Thoracic aorta (tissue), 2 donors: Measurements from ENCODE around the gene HOXB9. TPM values are rescaled to one million over a fixed set of nuclear protein-coding genes. Genes with fewer than 3 reads are reported as not detected.

Source experiments
- ATAC-seq: fragments of 150-250 bp; one replicate; pipeline ENCODE4 v1.8.0; 2017; ENCODE audit warnings: low read depth; ENCODE audit not compliant: insufficient number of reproducible peaks, low FRiP score
- DNase-seq: peaks from one replicate; pipeline ENCODE4 v3.0.0-alpha.2; 2020; ENCODE audit warnings: low spot score
- H3K27ac ChIP-seq, 2 donors: fragments of 200-600 bp; sonication (generic); 1 replicate in 1 of 2; 2 replicates in 1 of 2; pipeline ENCODE4 v1.5.1; 2016; ENCODE audit warnings: mild to moderate bottlenecking in 2 of 2, moderate library complexity in 2 of 2
- H3K27me3 ChIP-seq: fragments of 200-600 bp; sonication (generic); replicated peaks from 2 replicates; pipeline ENCODE4 v1.6.0; 2016; ENCODE audit warnings: mild to moderate bottlenecking; ENCODE audit not compliant: insufficient read depth
- H3K36me3 ChIP-seq: fragments of 200-600 bp; sonication (generic); one replicate; pipeline ENCODE4 v1.5.1; 2016
- H3K4me1 ChIP-seq, 2 donors: fragments of 200-600 bp; sonication (generic); 1 replicate in 1 of 2; 2 replicates in 1 of 2; pipeline versions ENCODE4 v1.5.1 to v1.6.0; 2016; ENCODE audit warnings: low read depth in 2 of 2, mild to moderate bottlenecking in 1 of 2; ENCODE audit not compliant: control insufficient read depth in 1 of 2
- H3K4me3 ChIP-seq: fragments of 200-600 bp; sonication (generic); 2 replicates; pipeline ENCODE4 v1.5.1; 2016; ENCODE audit warnings: mild to moderate bottlenecking
- H3K9me3 ChIP-seq: fragments of 200-600 bp; sonication (generic); 2 replicates; pipeline ENCODE4 v1.5.1; 2016
- CTCF ChIP-seq: fragments of 200-600 bp; sonication (generic); IDR thresholded peaks from one replicate; pipeline ENCODE4 v1.5.1; 2019; ENCODE audit warnings: antibody characterized with exemption
- total RNA-seq, 2 donors: library from RNA; depleted of rRNA; stranded (reverse); fragments of >200 nt; gene quantifications; one replicate each; pipeline versions ENCODE4 v1.1.0 to v1.2.3, GENCODE V29; 2016

Gene HOXB9
- total RNA-seq, 2 donors from 2014 or later, result not detected

DNA sequence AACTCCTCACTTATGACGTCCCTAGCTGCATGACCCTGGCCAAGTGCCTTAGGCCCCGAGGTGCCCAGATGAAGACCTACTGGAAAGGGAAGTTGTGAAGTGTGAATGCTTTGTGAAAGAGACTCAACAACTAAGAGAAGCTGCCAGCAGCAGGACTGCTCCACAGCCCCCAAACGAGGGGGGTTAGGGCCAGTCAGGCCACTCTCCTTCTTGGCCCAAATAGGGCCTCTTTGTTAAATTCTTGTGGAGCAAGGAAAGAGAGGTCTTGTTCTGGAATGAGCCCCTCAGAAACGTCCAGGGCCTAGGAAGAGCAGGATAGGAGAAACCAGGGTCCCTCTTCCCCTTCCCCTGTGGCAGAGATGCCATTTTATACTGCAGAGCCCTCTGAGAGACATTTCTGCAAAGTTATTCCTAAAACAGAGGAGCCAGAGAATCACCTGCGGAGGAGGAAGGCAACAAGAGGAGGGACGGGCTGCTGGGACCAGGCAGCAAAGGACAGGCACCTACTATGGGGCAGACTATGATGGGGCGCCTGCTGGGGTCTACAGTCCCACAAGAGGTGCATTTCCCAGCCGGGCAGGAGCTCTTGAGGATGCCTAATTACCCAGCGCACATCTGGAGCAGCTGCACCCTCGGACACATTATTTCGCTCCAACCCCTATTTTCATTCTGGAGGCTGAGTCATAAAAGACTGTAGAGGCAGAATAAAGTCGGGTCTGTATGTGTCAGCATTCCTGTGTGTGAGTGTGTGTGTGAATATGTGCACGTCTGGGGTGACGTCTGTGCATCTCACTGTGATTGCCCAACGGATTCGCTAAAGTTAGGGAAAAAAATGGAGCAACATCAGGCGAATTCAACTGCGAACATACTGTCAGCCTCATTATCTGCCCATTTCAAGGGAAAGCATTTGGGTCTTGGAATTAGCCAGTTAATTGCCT is 11.4 kb upstream of the HOXB9 start:
- Histone ChIP-seq H3K36me3 (no peaks in the 10 kb centered on the region), H3K4me1 (no peaks in the 10 kb centered on the region), H3K4me3 (no peak overlapping the region), H3K9me3 (no peaks in the 10 kb centered on the region), H3K27ac (no peak overlapping the region), H3K27me3 (peaks cover 38% of the 10 kb centered on the region)
- ATAC-seq (no peak), DNase-seq (no peak)
- TF ChIP-seq CTCF, result no peak

DNA sequence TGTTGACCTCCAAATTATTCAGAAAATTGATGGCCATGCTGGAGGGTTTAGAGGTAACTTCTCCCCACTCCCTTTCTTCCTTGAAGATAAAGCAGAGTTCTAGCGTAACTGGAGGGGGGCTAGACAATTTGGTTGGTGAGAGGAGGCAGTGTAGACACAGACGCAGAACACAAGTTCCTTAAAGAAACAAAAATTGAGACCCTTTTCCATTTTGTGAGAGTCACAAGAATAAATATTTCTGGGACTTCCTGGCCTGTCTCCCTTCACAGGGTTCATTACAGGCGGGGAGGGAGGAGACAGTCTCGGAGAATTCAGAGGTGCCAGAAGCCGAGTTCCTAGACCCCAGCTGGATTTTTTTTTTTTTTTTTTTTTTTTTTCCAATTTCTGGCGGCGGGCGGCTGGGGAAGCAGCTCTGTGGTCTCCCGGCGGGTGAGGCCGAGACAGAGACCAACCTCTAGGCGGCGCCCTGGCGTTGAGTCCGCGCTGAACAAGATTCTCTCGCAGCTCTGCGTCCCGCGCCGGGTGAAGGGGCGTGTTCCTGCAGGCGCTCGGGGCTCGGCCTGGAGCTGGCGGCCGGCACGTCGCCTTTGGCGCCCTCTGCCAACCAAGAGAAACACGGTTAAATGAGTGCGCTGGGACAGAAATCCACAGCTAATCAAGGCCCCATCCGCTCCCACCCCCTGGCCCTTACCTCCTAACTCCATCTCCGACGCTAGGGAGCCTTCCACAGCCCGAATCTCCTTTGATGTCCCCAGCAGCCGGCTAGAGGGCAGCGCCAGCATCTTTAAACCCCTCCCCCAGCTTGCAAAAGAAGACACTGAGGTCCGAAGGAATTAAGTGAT is 10.2 kb upstream of the HOXB9 start:
- TF ChIP-seq CTCF, result peak; percentile 49
- H3K27me3 ChIP-seq, result peaks cover 41% of the 10 kb centered on the region
- DNase-seq (no peak), ATAC-seq (no peak)
- no peaks in the 10 kb centered on the region for H3K4me1 ChIP-seq
- H3K36me3 ChIP-seq, result no peaks in the 10 kb centered on the region
- no peaks in the 10 kb centered on the region for H3K9me3 ChIP-seq
- no peak overlapping the region for H3K27ac ChIP-seq
- H3K4me3 ChIP-seq, result no peak overlapping the region

DNA sequence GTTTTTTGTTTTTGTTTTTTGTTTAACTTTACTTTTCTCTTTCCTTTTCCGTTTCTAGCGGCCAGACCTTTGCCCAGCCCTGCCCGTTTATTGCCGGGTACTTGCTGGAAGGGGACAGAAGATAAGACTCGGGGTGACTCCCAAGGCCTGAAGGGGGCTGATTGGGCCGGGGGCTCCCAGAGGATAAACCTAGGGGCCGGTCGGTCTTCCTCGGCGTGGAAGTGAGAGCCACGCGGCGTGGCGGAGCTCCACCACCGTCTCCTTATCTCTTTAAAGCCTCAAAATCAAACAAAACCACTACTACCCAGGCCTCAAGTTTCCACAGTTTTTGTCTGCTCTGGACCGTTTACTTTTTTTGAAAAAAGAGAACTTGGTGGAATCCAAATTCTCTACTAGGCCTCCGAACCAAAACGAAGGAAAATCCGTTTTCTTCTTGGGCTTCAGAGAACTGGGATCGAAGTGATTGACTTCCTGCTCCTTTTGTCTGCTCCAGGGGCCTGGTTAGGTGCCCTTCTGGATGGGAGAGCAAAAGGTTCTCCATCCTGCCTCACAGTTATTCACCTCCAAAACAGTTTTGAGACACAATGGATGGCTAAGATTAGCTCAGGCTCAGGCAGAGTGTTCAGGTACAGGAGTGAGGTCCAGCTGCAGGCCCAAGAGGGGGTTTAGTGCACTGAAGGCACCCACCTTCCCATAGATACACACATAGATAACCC is 8.5 kb upstream of the HOXB9 start:
- DNase-seq, result no peak
- Histone ChIP-seq H3K27ac (no peak overlapping the region), H3K4me3 (no peak overlapping the region), H3K9me3 (no peaks in the 10 kb centered on the region), H3K4me1 (no peaks in the 10 kb centered on the region), H3K36me3 (no peaks in the 10 kb centered on the region), H3K27me3 (peaks cover 49% of the 10 kb centered on the region)
- no peak for ATAC-seq
- TF ChIP-seq CTCF, result no peak

DNA sequence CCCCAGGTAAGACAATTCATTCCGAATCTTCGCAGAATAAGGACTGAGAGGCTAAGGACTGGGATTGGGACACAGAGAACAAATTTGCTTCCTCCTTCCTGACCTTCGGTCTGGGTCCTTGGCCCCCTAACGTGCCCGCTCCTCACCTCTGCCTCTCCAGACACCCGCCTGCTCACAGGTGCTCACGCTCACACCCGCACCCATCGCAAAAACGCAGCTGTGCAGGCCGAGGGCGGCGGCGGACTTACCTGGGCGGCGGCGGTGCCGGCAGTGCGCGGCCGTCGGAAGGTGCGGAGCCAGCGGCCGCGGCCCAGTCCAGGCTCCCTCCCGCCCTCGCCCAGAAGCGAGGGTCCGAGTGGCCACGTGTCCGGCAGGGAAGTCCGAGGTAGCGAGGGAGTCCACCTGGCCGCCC is 7.1 kb upstream of the HOXB9 start:
- no peak overlapping the region for H3K4me3 ChIP-seq
- no peak for ATAC-seq
- no peak for DNase-seq
- no peaks in the 10 kb centered on the region for H3K36me3 ChIP-seq
- no peaks in the 10 kb centered on the region for H3K9me3 ChIP-seq
- H3K27ac ChIP-seq, result no peak overlapping the region
- no peak for TF ChIP-seq CTCF
- no peaks in the 10 kb centered on the region for H3K4me1 ChIP-seq
- H3K27me3 ChIP-seq, result peaks cover 49% of the 10 kb centered on the region
